ENCODE results near the gene ATP9A. TPM values are rescaled to one million over a fixed set of nuclear protein-coding genes. Genes with fewer than 3 reads are reported as not detected.

Gene ATP9A
- total RNA-seq, 2 experiments from 2014 or later, result 0.58 to 0.65 TPM

- H3K36me3 Mint-ChIP-seq (ENCODE audit: low read depth), result peaks cover 2% of the 10 kb centered on the region
- H3K27me3 Mint-ChIP-seq, result peaks cover 29% of the 10 kb centered on the region
- no peak overlapping the region for H3K27ac Mint-ChIP-seq
- ChIA-PET CTCF (interaction anchor here (0.8 to 1.0 kb wide), 2 partner anchors 27 to 51 kb away, joined by 3 read pairs; no protein-coding TSS in a partner anchor), POLR2A (interaction anchor here (0.6 kb wide), 1 partner anchor 493 kb away, joined by 5 read pairs; no protein-coding TSS in a partner anchor)
- intact Hi-C loops (cut with micrococcal nuclease), result no loop called here
- DNase-seq (no peak), ATAC-seq (no peak)
- TF ChIP-seq CTCF (IDR thresholded peaks at IDR 0.05), result no peak
- peaks cover 6% of the 10 kb centered on the region for H3K9me3 Mint-ChIP-seq
- H3K4me3 Mint-ChIP-seq, result no peak overlapping the region
- H3K4me1 Mint-ChIP-seq (ENCODE audit: low read depth), result peaks cover 12% of the 10 kb centered on the region
Measured at GRCh38 chr20:51567622-51568021, 200.6 kb downstream of the ATP9A start.

GRCh38 chr20:51566594-51566993 lies 201.6 kb downstream of the ATP9A start:
- intact Hi-C loops (cut with micrococcal nuclease), result no loop called here
- Mint-ChIP-seq H3K36me3 (ENCODE audit: low read depth) (peaks cover 2% of the 10 kb centered on the region), H3K9me3 (peaks cover 6% of the 10 kb centered on the region), H3K4me1 (ENCODE audit: low read depth) (peaks cover 14% of the 10 kb centered on the region), H3K27ac (no peak overlapping the region), H3K4me3 (no peak overlapping the region), H3K27me3 (peaks cover 34% of the 10 kb centered on the region)
- no peak for DNase-seq
- no peak for TF ChIP-seq CTCF (IDR thresholded peaks at IDR 0.05)
- ChIA-PET POLR2A (no interaction called here), CTCF (interaction anchor here (0.8 kb wide), 1 partner anchor 28 kb away, joined by 3 read pairs; no protein-coding TSS in a partner anchor)
- no peak for ATAC-seq

GRCh38 chr20:51565298-51566144 lies 202.7 kb downstream of the ATP9A start:
- CTCF ChIA-PET, result interaction anchor here (4.2 kb wide), 1 partner anchor 30 kb away, joined by 24 read pairs; no protein-coding TSS in a partner anchor

GRCh38 chr20:51563486-51564332 lies 204.5 kb downstream of the ATP9A start:
- ChIA-PET POLR2A (interaction anchor here (1.1 to 3.5 kb wide), 6 partner anchors 9 to 112 kb away, joined by 3 to 18 read pairs (median 6); partner anchors contain the start of gene NFATC2), CTCF (interaction anchor here (1.0 to 4.2 kb wide), 4 partner anchors 9 to 162 kb away, joined by 3 to 24 read pairs (median 3); no protein-coding TSS in a partner anchor)
- Mint-ChIP-seq H3K27me3 (peaks cover 54% of the 10 kb centered on the region), H3K4me3 (no peak overlapping the region), H3K27ac (no peak overlapping the region), H3K36me3 (ENCODE audit: low read depth) (peaks cover 2% of the 10 kb centered on the region), H3K9me3 (peaks cover 6% of the 10 kb centered on the region), H3K4me1 (ENCODE audit: low read depth) (peaks cover 33% of the 10 kb centered on the region)
- ATAC-seq (peak; percentile 59), DNase-seq (peak; percentile 71)
- intact Hi-C loops (cut with micrococcal nuclease), result no loop called here
- TF ChIP-seq CTCF (IDR thresholded peaks at IDR 0.05), result no peak

More at GRCh38 chr20:51565298-51566144, 202.7 kb downstream of the ATP9A start:
- Mint-ChIP-seq H3K4me3 (no peak overlapping the region), H3K27me3 (peaks cover 42% of the 10 kb centered on the region), H3K36me3 (ENCODE audit: low read depth) (peaks cover 2% of the 10 kb centered on the region), H3K27ac (no peak overlapping the region), H3K9me3 (peaks cover 6% of the 10 kb centered on the region), H3K4me1 (ENCODE audit: low read depth) (peaks cover 25% of the 10 kb centered on the region)
- no peak for DNase-seq
- ATAC-seq, result no peak
- POLR2A ChIA-PET, result interaction anchor here (0.6 to 3.5 kb wide), 4 partner anchors 11 to 1391 kb away, joined by 3 to 18 read pairs (median 4); partner anchors contain the start of gene NFATC2
- TF ChIP-seq CTCF (IDR thresholded peaks at IDR 0.05), result no peak
- intact Hi-C loops (cut with micrococcal nuclease), result no loop called here

All from activated CD8-positive, alpha-beta T cell treated with anti-CD3 and anti-CD28 coated beads for 36 hours (primary cell).